MCF 10A (cell line): ENCODE measurements around the gene PSMD1. TPM values are rescaled to one million over a fixed set of nuclear protein-coding genes. Genes with fewer than 3 reads are reported as not detected.

Source experiments
- BruUV-seq: library from RNA; stranded (reverse); fragments of 400-500 nt; replicated peaks from 2 replicates; lab custom pipeline; 2021; lab: Mats Ljungman, UMichigan
- CTCF ChIA-PET: fragments of 300-600 bp; sonication (Branson Sonifier 250); formaldehyde crosslinking; extraction: SDS; loops from one replicate; lab custom pipeline; 2021; ENCODE audit warnings: antibody characterized with exemption, inconsistent platforms; lab: Yijun Ruan, JAX
- POLR2A ChIA-PET: fragments of 300-600, 350-650 bp; sonication (Branson Sonifier 250); formaldehyde crosslinking; extraction: SDS; loops from one replicate; lab custom pipeline; 2020; ENCODE audit warnings: antibody characterized with exemption, inconsistent platforms; lab: Yijun Ruan, JAX
- DNase-seq: peaks from one replicate; pipeline ENCODE4 v3.0.0-alpha.2; 2018; ENCODE audit not compliant: unreplicated experiment
- H3K27ac Mint-ChIP-seq: one replicate; pipeline ENCODE4 v1.8.0; 2022; ENCODE audit warnings: mild to moderate bottlenecking, low read depth, mixed read lengths; ENCODE audit not compliant: unreplicated experiment
- H3K27me3 Mint-ChIP-seq: one replicate; pipeline ENCODE4 v1.8.0; 2022; ENCODE audit warnings: mixed read lengths; ENCODE audit not compliant: insufficient read depth, unreplicated experiment
- H3K36me3 Mint-ChIP-seq: one replicate; pipeline ENCODE4 v1.8.0; 2022; ENCODE audit warnings: mild to moderate bottlenecking, moderate library complexity, mixed read lengths; ENCODE audit not compliant: insufficient read depth, unreplicated experiment
- H3K4me1 Mint-ChIP-seq: one replicate; pipeline ENCODE4 v1.8.0; 2022; ENCODE audit warnings: mixed read lengths; ENCODE audit not compliant: insufficient read depth, unreplicated experiment
- H3K4me3 Mint-ChIP-seq: one replicate; pipeline ENCODE4 v1.8.0; 2022; ENCODE audit warnings: mild to moderate bottlenecking, moderate library complexity, mixed read lengths; ENCODE audit not compliant: unreplicated experiment
- H3K9me3 Mint-ChIP-seq: one replicate; pipeline ENCODE4 v1.8.0; 2022; ENCODE audit warnings: mixed read lengths; ENCODE audit not compliant: unreplicated experiment
- intact Hi-C: fragments of 100-400 bp; cut with micrococcal nuclease; formaldehyde crosslinking; loops from 2 replicates; pipeline ENCODE4 v1.14.1; 2022
- total RNA-seq: library from RNA; stranded (reverse); gene quantifications from 2 replicates; pipeline ENCODE4 v1.2.3, GENCODE V29; 2022
- TF ChIP-seq, protein P1 (sequence below): fragments of 200-600 bp; IDR thresholded peaks from one replicate; pipeline ENCODE4 v1.8.0; 2022; ENCODE audit warnings: antibody characterized with exemption, mild to moderate bottlenecking; ENCODE audit not compliant: unreplicated experiment

The PSMD1 gene
- total RNA-seq, 1 experiment from 2014 or later: 88.5 TPM

DNA sequence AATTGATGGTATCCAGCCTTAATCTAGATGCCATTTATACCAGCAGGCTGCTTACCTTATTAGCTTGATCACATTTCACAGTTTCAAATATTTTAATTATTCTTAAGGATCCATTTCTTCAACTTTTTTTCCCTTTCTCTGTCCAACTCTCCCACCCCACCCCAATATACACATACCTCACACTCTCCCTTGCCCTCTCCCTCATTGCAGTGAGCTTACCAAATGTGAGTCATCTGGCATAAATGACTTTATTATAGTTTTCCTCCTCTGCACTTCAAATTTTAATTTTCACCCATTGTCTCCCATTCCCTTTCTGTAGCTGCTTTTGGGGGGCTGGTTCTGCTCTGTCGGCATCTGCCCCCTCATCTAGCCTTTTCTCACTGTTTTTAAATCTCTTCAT, 55.3 kb downstream of the PSMD1 start:
- H3K9me3 Mint-ChIP-seq: no peaks in the 10 kb centered on the region
- BruUV-seq: no TSS peak
- peaks cover 14% of the 10 kb centered on the region for H3K4me1 Mint-ChIP-seq
- no peak for DNase-seq
- CTCF ChIA-PET: interaction anchor here (0.7 to 2.9 kb wide), 5 partner anchors 9 to 565 kb away, joined by 3 to 17 read pairs (median 3); no protein-coding TSS in a partner anchor
- TF ChIP-seq, protein P1, sequence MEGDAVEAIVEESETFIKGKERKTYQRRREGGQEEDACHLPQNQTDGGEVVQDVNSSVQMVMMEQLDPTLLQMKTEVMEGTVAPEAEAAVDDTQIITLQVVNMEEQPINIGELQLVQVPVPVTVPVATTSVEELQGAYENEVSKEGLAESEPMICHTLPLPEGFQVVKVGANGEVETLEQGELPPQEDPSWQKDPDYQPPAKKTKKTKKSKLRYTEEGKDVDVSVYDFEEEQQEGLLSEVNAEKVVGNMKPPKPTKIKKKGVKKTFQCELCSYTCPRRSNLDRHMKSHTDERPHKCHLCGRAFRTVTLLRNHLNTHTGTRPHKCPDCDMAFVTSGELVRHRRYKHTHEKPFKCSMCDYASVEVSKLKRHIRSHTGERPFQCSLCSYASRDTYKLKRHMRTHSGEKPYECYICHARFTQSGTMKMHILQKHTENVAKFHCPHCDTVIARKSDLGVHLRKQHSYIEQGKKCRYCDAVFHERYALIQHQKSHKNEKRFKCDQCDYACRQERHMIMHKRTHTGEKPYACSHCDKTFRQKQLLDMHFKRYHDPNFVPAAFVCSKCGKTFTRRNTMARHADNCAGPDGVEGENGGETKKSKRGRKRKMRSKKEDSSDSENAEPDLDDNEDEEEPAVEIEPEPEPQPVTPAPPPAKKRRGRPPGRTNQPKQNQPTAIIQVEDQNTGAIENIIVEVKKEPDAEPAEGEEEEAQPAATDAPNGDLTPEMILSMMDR: no peak
- no peak overlapping the region for H3K4me3 Mint-ChIP-seq
- no peaks in the 10 kb centered on the region for H3K27me3 Mint-ChIP-seq
- peaks cover 38% of the 10 kb centered on the region for H3K36me3 Mint-ChIP-seq
- intact Hi-C loops: no loop called here
- POLR2A ChIA-PET: interaction anchor here (0.5 to 2.2 kb wide), 5 partner anchors 11 to 85 kb away, joined by 3 to 11 read pairs (median 4); no protein-coding TSS in a partner anchor
- no peak overlapping the region for H3K27ac Mint-ChIP-seq

DNA sequence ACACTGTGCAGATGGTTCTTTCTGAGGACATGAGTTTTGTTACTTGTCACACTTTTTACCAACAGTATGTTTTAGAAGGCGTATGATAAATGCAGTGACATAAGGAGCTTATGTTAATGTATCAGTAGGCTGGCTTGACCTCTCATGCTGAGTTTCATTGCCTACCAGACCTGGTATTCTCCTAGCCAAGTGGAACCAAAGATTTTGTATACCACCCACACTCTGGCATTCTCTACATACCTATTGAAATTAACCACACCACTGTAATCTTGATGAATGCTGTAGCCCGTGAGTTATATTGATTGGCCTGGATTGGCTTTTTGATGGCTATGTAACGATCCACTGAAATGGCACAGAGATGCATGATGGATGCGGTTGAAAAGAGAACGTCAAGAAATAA, 56.8 kb downstream of the PSMD1 start:
- Mint-ChIP-seq H3K9me3 (no peaks in the 10 kb centered on the region), H3K27me3 (no peaks in the 10 kb centered on the region), H3K4me1 (peaks cover 14% of the 10 kb centered on the region), H3K4me3 (no peak overlapping the region), H3K36me3 (peaks cover 36% of the 10 kb centered on the region), H3K27ac (no peak overlapping the region)
- TF ChIP-seq, protein P1: no peak
- no peak for DNase-seq
- no TSS peak for BruUV-seq
- ChIA-PET CTCF (interaction anchor here (2.9 kb wide), 1 partner anchor 10 kb away, joined by 17 read pairs; no protein-coding TSS in a partner anchor), POLR2A (interaction anchor here (2.2 kb wide), 1 partner anchor 10 kb away, joined by 11 read pairs; no protein-coding TSS in a partner anchor)
- intact Hi-C loops: no loop called here

DNA sequence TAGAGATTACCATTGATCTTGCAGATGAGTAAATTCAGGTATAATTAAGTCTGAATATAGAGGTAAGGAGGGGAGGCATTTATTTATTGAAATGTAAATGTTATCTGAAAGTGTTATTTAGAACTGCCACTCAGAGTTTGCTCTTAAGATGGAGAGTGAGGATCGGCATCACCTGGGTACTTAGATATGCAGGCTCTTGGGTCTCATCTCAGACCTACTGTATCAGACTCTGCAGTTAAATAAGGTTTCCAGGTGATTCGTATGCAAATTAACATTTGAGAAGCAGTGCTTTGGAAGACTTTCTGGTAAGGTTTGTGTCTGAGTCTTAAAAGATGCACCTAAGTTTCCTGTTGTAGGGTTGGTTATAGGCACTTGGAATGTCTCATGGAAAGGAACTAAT, 59.0 kb downstream of the PSMD1 start:
- BruUV-seq: no TSS peak
- Mint-ChIP-seq H3K27ac (no peak overlapping the region), H3K36me3 (peaks cover 34% of the 10 kb centered on the region), H3K4me3 (no peak overlapping the region), H3K4me1 (peaks cover 14% of the 10 kb centered on the region), H3K27me3 (no peaks in the 10 kb centered on the region), H3K9me3 (no peaks in the 10 kb centered on the region)
- no peak for DNase-seq
- TF ChIP-seq, protein P1: no peak
- intact Hi-C loops: no loop called here
- ChIA-PET CTCF (no interaction called here), POLR2A (interaction anchor here (0.7 to 0.9 kb wide), 2 partner anchors 58 to 143 kb away, joined by 3 to 4 read pairs; no protein-coding TSS in a partner anchor)

DNA sequence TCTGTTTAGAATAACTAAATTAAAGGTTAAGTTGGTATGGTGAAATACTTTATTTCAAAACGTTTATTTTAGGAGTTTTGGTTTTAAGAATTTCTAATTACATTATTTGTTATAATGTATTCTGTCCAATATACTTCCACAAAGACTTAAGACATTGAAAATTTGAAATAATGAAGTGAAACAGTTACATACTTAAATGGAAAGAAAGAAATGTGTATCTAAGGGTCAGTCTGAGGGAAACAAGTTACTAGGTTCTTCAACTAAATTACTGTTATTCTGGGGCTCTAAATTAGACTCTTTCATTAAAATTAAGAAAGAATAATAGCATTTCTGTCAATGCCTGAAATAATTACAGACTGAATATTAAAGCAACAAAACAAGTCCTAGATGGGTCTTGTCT, 60.5 kb downstream of the PSMD1 start:
- H3K4me3 Mint-ChIP-seq: no peak overlapping the region
- DNase-seq: no peak
- peaks cover 3% of the 10 kb centered on the region for H3K4me1 Mint-ChIP-seq
- H3K27ac Mint-ChIP-seq: no peak overlapping the region
- H3K36me3 Mint-ChIP-seq: peaks cover 30% of the 10 kb centered on the region
- intact Hi-C loops: no loop called here
- ChIA-PET CTCF (no interaction called here), POLR2A (no interaction called here)
- TF ChIP-seq, protein P1: no peak
- no TSS peak for BruUV-seq
- H3K9me3 Mint-ChIP-seq: no peaks in the 10 kb centered on the region
- H3K27me3 Mint-ChIP-seq: no peaks in the 10 kb centered on the region
